Endothelial cell of umbilical vein (primary cell): ENCODE results near the gene ABI2. TPM values are rescaled to one million over a fixed set of nuclear protein-coding genes. Genes with fewer than 3 reads are reported as not detected.

Experiments used
- BruUV-seq: library from RNA; stranded (reverse); fragments of 400-500 nt; replicated peaks from 2 replicates; lab custom pipeline; 2021; lab: Mats Ljungman, UMichigan
- CTCF ChIA-PET: fragments of 300-600, 350-600 bp; sonication (Branson Sonifier 250); formaldehyde crosslinking; loops from one replicate; lab custom pipeline; 2021; ENCODE audit warnings: antibody characterized with exemption, inconsistent platforms; lab: Charles Lee
- POLR2A ChIA-PET: fragments of 300-600, 350-600 bp; sonication (Branson Sonifier 250); formaldehyde crosslinking; loops from one replicate; lab custom pipeline; 2021; ENCODE audit warnings: antibody characterized with exemption, inconsistent platforms; lab: Charles Lee
- DNase-seq: peaks from one replicate; pipeline ENCODE4 v3.0.0-alpha.2; 2011; ENCODE audit warnings: low read depth, low spot score
- FAIRE-seq: peaks from 2 replicates; lab custom pipeline; 2011; peaks lifted over from hg19 to GRCh38; lab: Jason Lieb, UNC
- H2AFZ ChIP-seq: 2 replicates; pipeline ENCODE4 v1.6.0; 2012; ENCODE audit warnings: low read depth, low read length, control low read depth, inconsistent platforms
- H3K27ac ChIP-seq: 2 replicates; pipeline ENCODE4 v1.5.1; 2011; ENCODE audit warnings: low read depth, mild to moderate bottlenecking, control low read depth, low read length, moderate library complexity; ENCODE audit not compliant: insufficient read depth
- H3K27me3 ChIP-seq, 2 experiments: 2 replicates each; pipeline versions ENCODE4 v1.6.0 to v1.6.1; 2011; ENCODE audit warnings: low read length in 2 of 2, mixed read lengths in 1 of 2; ENCODE audit not compliant: control insufficient read depth in 2 of 2, insufficient read depth in 2 of 2
- H3K36me3 ChIP-seq, 2 experiments: 2 replicates in 1 of 2; 3 replicates in 1 of 2; pipeline ENCODE4 v1.5.1; 2011; ENCODE audit warnings: low read length in 2 of 2, mild to moderate bottlenecking in 1 of 2, moderate library complexity in 1 of 2; ENCODE audit not compliant: control insufficient read depth in 2 of 2, insufficient read depth in 2 of 2; ENCODE audit errors: extremely low read depth in 1 of 2
- H3K4me1 ChIP-seq: 3 replicates; pipeline ENCODE4 v1.5.1; 2011; ENCODE audit warnings: mild to moderate bottlenecking, low read length; ENCODE audit not compliant: control insufficient read depth, insufficient read depth; ENCODE audit errors: extremely low read depth
- H3K4me2 ChIP-seq: 2 replicates; pipeline ENCODE4 v1.6.1; 2011; ENCODE audit warnings: low read length, control low read depth, mixed read lengths; ENCODE audit not compliant: insufficient read depth
- H3K4me3 ChIP-seq, 3 experiments: fragments of 200-600 bp in 1 of 3; sonication (generic), shearing (Covaris generic) in 1 of 3; replicated peaks in 1 of 3; 2 replicates each; pipeline ENCODE4 v1.5.1; 2011 to 2016; ENCODE audit warnings: control low read depth in 3 of 3, low read length in 3 of 3, mild to moderate bottlenecking in 2 of 3, inconsistent platforms in 1 of 3, low read depth in 1 of 3, moderate library complexity in 1 of 3; ENCODE audit not compliant: insufficient read depth in 1 of 3
- H3K79me2 ChIP-seq: 2 replicates; pipeline ENCODE4 v1.6.0; 2012; ENCODE audit warnings: low read length, inconsistent platforms; ENCODE audit not compliant: control insufficient read depth, insufficient read depth
- H3K9ac ChIP-seq: replicated peaks from 2 replicates; pipeline ENCODE3; 2011; ENCODE audit warnings: low read length, control low read depth; ENCODE audit not compliant: insufficient read depth; ENCODE audit errors: extremely low read depth
- H3K9me1 ChIP-seq: replicated peaks from 3 replicates; pipeline ENCODE4 v1.6.0; 2011; ENCODE audit warnings: mild to moderate bottlenecking, low read length; ENCODE audit not compliant: control insufficient read depth, insufficient read depth; ENCODE audit errors: extremely low read depth
- H3K9me3 ChIP-seq: replicated peaks from 2 replicates; pipeline ENCODE4 v1.5.1; 2012; ENCODE audit warnings: low read length, inconsistent platforms; ENCODE audit not compliant: control insufficient read depth, insufficient read depth
- H4K20me1 ChIP-seq: replicated peaks from 2 replicates; pipeline ENCODE3; 2011; ENCODE audit warnings: mild to moderate bottlenecking, low read length; ENCODE audit not compliant: control insufficient read depth, insufficient read depth; ENCODE audit errors: extremely low read depth
- EZH2 ChIP-seq: IDR thresholded peaks from 2 replicates; pipeline ENCODE4 v1.6.1; 2012; ENCODE audit warnings: borderline replicate concordance, low read depth, mild to moderate bottlenecking, moderate library complexity, low read length, inconsistent platforms; ENCODE audit not compliant: severe bottlenecking
- FOS ChIP-seq: IDR thresholded peaks from 2 replicates; pipeline ENCODE4 v1.6.1; 2011; ENCODE audit warnings: mild to moderate bottlenecking, low read length, moderate library complexity, borderline replicate concordance; ENCODE audit not compliant: insufficient read depth
- GATA2 ChIP-seq: IDR thresholded peaks from 2 replicates; pipeline ENCODE4 v1.7.0; 2011; ENCODE audit warnings: low read depth, mild to moderate bottlenecking, moderate library complexity, mixed read lengths, low read length; ENCODE audit not compliant: insufficient read length, insufficient read depth
- JUN ChIP-seq: IDR thresholded peaks from 2 replicates; pipeline ENCODE4 v1.6.1; 2011; ENCODE audit warnings: borderline replicate concordance, low read depth; ENCODE audit not compliant: insufficient read length, insufficient read depth
- MYC ChIP-seq: IDR thresholded peaks from one replicate; pipeline ENCODE4 v1.6.1; 2011; ENCODE audit warnings: mild to moderate bottlenecking, low read depth, low read length
- POLR2A ChIP-seq: IDR thresholded peaks from 2 replicates; pipeline ENCODE4 v1.6.1; 2012; ENCODE audit warnings: low read depth, mild to moderate bottlenecking, control low read depth, low read length
- POLR2AphosphoS5 ChIP-seq: IDR thresholded peaks from 2 replicates; pipeline ENCODE4 v1.6.1; 2012; ENCODE audit warnings: low read depth, mild to moderate bottlenecking, control low read depth, low read length, moderate library complexity; ENCODE audit not compliant: insufficient read depth
- dilution Hi-C: fragments of 300-500 bp; cut with MboI; formaldehyde crosslinking; loops from one replicate; pipeline ENCODE4 v1.15.0; 2019; ENCODE audit warnings: low sequenced_read_pairs; ENCODE audit not compliant: extremely low pct_ligation_motif_present
- intact Hi-C: fragments of 100-400 bp; cut with micrococcal nuclease; formaldehyde crosslinking; loops from one replicate; pipeline ENCODE4 v1.10.0; 2022
- polyA plus RNA-seq, 4 experiments: library from polyadenylated mRNA; depleted of rRNA in 3 of 4; stranded (reverse) in 3 of 4; unstranded in 1 of 4; fragments of >200 nt; gene quantifications; 2 replicates each; pipeline versions ENCODE4 v1.2.1 to v1.2.3, GENCODE V29; 2011 to 2012; ENCODE audit warnings: missing spikeins in 1 of 4
- total RNA-seq: library from RNA; stranded (reverse); gene quantifications from 2 replicates; pipeline ENCODE4 v1.2.3, GENCODE V29; 2021
- TF ChIP-seq, protein P1 (sequence below), 2 donors: IDR thresholded peaks; 1 replicate in 1 of 2; 2 replicates in 1 of 2; pipeline ENCODE4 v1.5.1; 2011; ENCODE audit warnings: low read length in 2 of 2, mild to moderate bottlenecking in 2 of 2, moderate library complexity in 2 of 2, control low read depth in 1 of 2, inconsistent platforms in 1 of 2, low read depth in 1 of 2; ENCODE audit not compliant: insufficient read depth in 1 of 2; ENCODE audit errors: extremely low read depth in 1 of 2
- TF ChIP-seq, protein P2 (sequence below): IDR thresholded peaks from 2 replicates; pipeline ENCODE4 v1.6.1; 2011; ENCODE audit not compliant: insufficient read depth, insufficient read length

The ABI2 gene
- total and polyA plus RNA-seq, 2 donors (not counting 3 experiments of a cell fraction or from before 2014, with no cell fraction given), result 35.7 to 61.0 TPM

DNA sequence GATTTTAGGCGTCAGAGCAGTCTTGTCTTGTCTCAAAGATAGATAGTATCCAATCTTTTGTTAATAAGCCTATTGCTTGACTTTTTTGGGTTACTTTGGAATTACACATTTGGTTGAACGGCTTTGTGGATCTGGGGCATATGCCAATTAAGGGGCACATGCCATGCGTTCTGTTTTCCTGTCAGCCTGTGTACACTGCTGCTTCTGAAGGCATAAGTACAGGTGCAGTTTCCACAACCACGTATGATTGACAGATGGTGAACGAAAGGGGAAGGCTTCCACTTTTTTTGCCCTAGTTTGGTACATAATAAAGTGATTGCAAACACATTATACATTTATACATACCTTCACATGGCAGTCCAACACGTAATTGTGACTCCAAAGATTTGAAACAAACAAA is 104.6 kb downstream of the ABI2 start:
- Histone ChIP-seq H3K27ac (no peak overlapping the region), H3K36me3 (peaks cover under 1 to 7% of the 10 kb centered on the region in 2 experiments), H3K79me2 (peaks cover 20% of the 10 kb centered on the region), H2AFZ (no peak overlapping the region), H3K9me3 (no peaks in the 10 kb centered on the region), H3K9ac (no peak overlapping the region), H3K4me1 (peaks cover 2% of the 10 kb centered on the region), H4K20me1 (no peaks in the 10 kb centered on the region), H3K27me3 (no peaks in the 10 kb centered on the region), H3K9me1 (no peaks in the 10 kb centered on the region), H3K4me2 (no peak overlapping the region), H3K4me3 (no peak overlapping the region)
- TF ChIP-seq POLR2AphosphoS5 (no peak), JUN (no peak), POLR2A (no peak), GATA2 (no peak), FOS (no peak), EZH2 (no peak), MYC (no peak)
- TF ChIP-seq, protein P1, sequence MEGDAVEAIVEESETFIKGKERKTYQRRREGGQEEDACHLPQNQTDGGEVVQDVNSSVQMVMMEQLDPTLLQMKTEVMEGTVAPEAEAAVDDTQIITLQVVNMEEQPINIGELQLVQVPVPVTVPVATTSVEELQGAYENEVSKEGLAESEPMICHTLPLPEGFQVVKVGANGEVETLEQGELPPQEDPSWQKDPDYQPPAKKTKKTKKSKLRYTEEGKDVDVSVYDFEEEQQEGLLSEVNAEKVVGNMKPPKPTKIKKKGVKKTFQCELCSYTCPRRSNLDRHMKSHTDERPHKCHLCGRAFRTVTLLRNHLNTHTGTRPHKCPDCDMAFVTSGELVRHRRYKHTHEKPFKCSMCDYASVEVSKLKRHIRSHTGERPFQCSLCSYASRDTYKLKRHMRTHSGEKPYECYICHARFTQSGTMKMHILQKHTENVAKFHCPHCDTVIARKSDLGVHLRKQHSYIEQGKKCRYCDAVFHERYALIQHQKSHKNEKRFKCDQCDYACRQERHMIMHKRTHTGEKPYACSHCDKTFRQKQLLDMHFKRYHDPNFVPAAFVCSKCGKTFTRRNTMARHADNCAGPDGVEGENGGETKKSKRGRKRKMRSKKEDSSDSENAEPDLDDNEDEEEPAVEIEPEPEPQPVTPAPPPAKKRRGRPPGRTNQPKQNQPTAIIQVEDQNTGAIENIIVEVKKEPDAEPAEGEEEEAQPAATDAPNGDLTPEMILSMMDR (IDR thresholded peaks at IDR 0.05; ENCODE audit: extremely low read depth in 1 of 2, insufficient read depth in 1 of 2, low read depth in 1 of 2, low read length in 2 of 2), result no peak
- TF ChIP-seq, protein P2, sequence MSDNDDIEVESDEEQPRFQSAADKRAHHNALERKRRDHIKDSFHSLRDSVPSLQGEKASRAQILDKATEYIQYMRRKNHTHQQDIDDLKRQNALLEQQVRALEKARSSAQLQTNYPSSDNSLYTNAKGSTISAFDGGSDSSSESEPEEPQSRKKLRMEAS, result no peak
- ChIA-PET CTCF (no interaction called here), POLR2A (no interaction called here)
- FAIRE-seq (no peak), DNase-seq (no peak)
- dilution Hi-C loops (no loop called here), intact Hi-C loops (no loop called here)
- BruUV-seq, result no TSS peak
